IMR-90 (cell line): ENCODE measurements around the gene CAPN2. TPM values are rescaled to one million over a fixed set of nuclear protein-coding genes. Genes with fewer than 3 reads are reported as not detected.

Experiments
- ATAC-seq: fragments of 200-7000 bp; cut with Tn5 transposase; 2 replicates; pipeline ENCODE4 v1.9.1; 2020; ENCODE audit warnings: low read depth, mild to moderate bottlenecking, moderate library complexity
- BruUV-seq: library from RNA; stranded (reverse); fragments of 400-500 nt; replicated peaks from 2 replicates; lab custom pipeline; 2021; lab: Mats Ljungman, UMichigan
- CTCF ChIA-PET: fragments of 300-600 bp; formaldehyde crosslinking; extraction: SDS; loops from one replicate; lab custom pipeline; 2021; ENCODE audit warnings: antibody characterized with exemption; lab: Yijun Ruan, JAX
- POLR2A ChIA-PET: fragments of 300-600 bp; sonication (Branson Sonifier 250); formaldehyde crosslinking; loops from one replicate; lab custom pipeline; 2022; ENCODE audit warnings: antibody characterized with exemption; ENCODE audit not compliant: unreplicated experiment; lab: Charles Lee
- DNase-seq: peaks from one replicate; pipeline ENCODE4 v3.0.0; 2013
- H2AFZ ChIP-seq: replicated peaks from 2 replicates; pipeline ENCODE3; 2013; ENCODE audit warnings: low read length, mild to moderate bottlenecking; ENCODE audit not compliant: poor library complexity
- H2AK5ac ChIP-seq: 2 replicates; pipeline ENCODE4 v1.6.1; 2013; ENCODE audit warnings: low read depth, low read length, inconsistent platforms
- H2AK9ac ChIP-seq: replicated peaks from 2 replicates; pipeline ENCODE3; 2013; ENCODE audit warnings: mild to moderate bottlenecking, low read depth, low read length, moderate library complexity; ENCODE audit not compliant: poor library complexity
- H2BK120ac ChIP-seq: 2 replicates; pipeline ENCODE4 v1.6.1; 2013; ENCODE audit warnings: low read depth, low read length, inconsistent platforms
- H2BK15ac ChIP-seq: 3 replicates; pipeline ENCODE4 v1.6.1; 2013; ENCODE audit warnings: low read depth, low read length, inconsistent platforms
- H2BK20ac ChIP-seq: 2 replicates; pipeline ENCODE4 v1.6.1; 2013; ENCODE audit warnings: low read depth, mild to moderate bottlenecking, inconsistent platforms, low read length, moderate library complexity
- H2BK5ac ChIP-seq: 2 replicates; pipeline ENCODE4 v1.6.1; 2013; ENCODE audit warnings: mild to moderate bottlenecking, low read depth, low read length, inconsistent platforms; ENCODE audit not compliant: poor library complexity, severe bottlenecking
- H3K14ac ChIP-seq: replicated peaks from 2 replicates; pipeline ENCODE4 v1.6.1; 2013; ENCODE audit warnings: low read depth, low read length, inconsistent platforms
- H3K18ac ChIP-seq: 2 replicates; pipeline ENCODE4 v1.6.1; 2013; ENCODE audit warnings: low read depth, low read length, control low read depth
- H3K23ac ChIP-seq: 2 replicates; pipeline ENCODE4 v1.6.1; 2013; ENCODE audit warnings: low read depth, low read length, inconsistent platforms
- H3K27ac ChIP-seq: 2 replicates; pipeline ENCODE4 v1.5.1; 2013; ENCODE audit warnings: mild to moderate bottlenecking, control low read depth, low read length; ENCODE audit not compliant: insufficient read depth
- H3K27me3 ChIP-seq: 2 replicates; pipeline ENCODE4 v1.6.1; 2013; ENCODE audit warnings: low read length; ENCODE audit not compliant: control insufficient read depth, insufficient read depth
- H3K36me3 ChIP-seq: 2 replicates; pipeline ENCODE4 v1.6.1; 2013; ENCODE audit warnings: low read length, mixed read lengths; ENCODE audit not compliant: control insufficient read depth, insufficient read depth
- H3K4ac ChIP-seq: 2 replicates; pipeline ENCODE4 v1.6.1; 2013; ENCODE audit warnings: low read depth, low read length, inconsistent platforms
- H3K4me1 ChIP-seq: 2 replicates; pipeline ENCODE4 v1.6.1; 2013; ENCODE audit warnings: low read length, mixed read lengths; ENCODE audit not compliant: control insufficient read depth, insufficient read depth
- H3K4me2 ChIP-seq: 2 replicates; pipeline ENCODE4 v1.6.1; 2013; ENCODE audit warnings: low read depth, mild to moderate bottlenecking, control low read depth, low read length, moderate library complexity
- H3K4me3 ChIP-seq: 2 replicates; pipeline ENCODE4 v1.5.1; 2013; ENCODE audit warnings: low read depth, mild to moderate bottlenecking, control low read depth, low read length, moderate library complexity; ENCODE audit not compliant: insufficient read depth
- H3K56ac ChIP-seq: 2 replicates; pipeline ENCODE4 v1.6.1; 2013; ENCODE audit warnings: low read length, inconsistent platforms; ENCODE audit not compliant: insufficient read depth; ENCODE audit errors: extremely low read depth
- H3K79me1 ChIP-seq, 2 experiments: 2 replicates each; pipeline ENCODE4 v1.6.1; 2013; ENCODE audit warnings: low read length in 2 of 2, inconsistent platforms in 1 of 2, low read depth in 1 of 2
- H3K9ac ChIP-seq: 2 replicates; pipeline ENCODE4 v1.6.1; 2013; ENCODE audit warnings: low read depth, low read length, control low read depth
- H3K9me1 ChIP-seq: 2 replicates; pipeline ENCODE4 v1.6.1; 2013; ENCODE audit warnings: low read length, inconsistent platforms; ENCODE audit not compliant: insufficient read depth
- H3K9me3 ChIP-seq: 2 replicates; pipeline ENCODE4 v1.6.1; 2013; ENCODE audit warnings: low read length; ENCODE audit not compliant: control insufficient read depth, insufficient read depth
- H4K20me1 ChIP-seq: 2 replicates; pipeline ENCODE4 v1.6.1; 2013; ENCODE audit warnings: low read length, inconsistent platforms; ENCODE audit not compliant: insufficient read depth
- H4K5ac ChIP-seq: 2 replicates; pipeline ENCODE4 v1.6.1; 2013; ENCODE audit warnings: mild to moderate bottlenecking, low read depth, low read length, control low read depth
- H4K8ac ChIP-seq, 2 experiments: 2 replicates each; pipeline ENCODE4 v1.6.1; 2013; ENCODE audit warnings: low read depth in 2 of 2, low read length in 2 of 2, control low read depth in 1 of 2, inconsistent platforms in 1 of 2
- H4K91ac ChIP-seq: 2 replicates; pipeline ENCODE4 v1.6.1; 2013; ENCODE audit warnings: low read depth, low read length, inconsistent platforms; ENCODE audit not compliant: insufficient read depth
- BHLHE40 ChIP-seq: fragments of 150-350 bp; IDR thresholded peaks from 2 replicates; pipeline ENCODE4 v1.6.1; 2016; ENCODE audit warnings: mild to moderate bottlenecking, low read depth, low read length
- CEBPB ChIP-seq: IDR thresholded peaks from 2 replicates; pipeline ENCODE4 v1.6.1; 2012; ENCODE audit warnings: low read depth, low read length, improper control_type of control experiment
- CHD1 ChIP-seq: IDR thresholded peaks from 2 replicates; pipeline ENCODE4 v1.6.1; 2012; ENCODE audit warnings: low read depth, low read length, improper control_type of control experiment
- FOS ChIP-seq: fragments of 150-350 bp; IDR thresholded peaks from 2 replicates; pipeline ENCODE4 v1.6.1; 2016; ENCODE audit warnings: low read depth, low read length
- MAFK ChIP-seq: IDR thresholded peaks from 2 replicates; pipeline ENCODE4 v1.6.1; 2012; ENCODE audit warnings: low read depth, low read length, improper control_type of control experiment
- MAZ ChIP-seq: IDR thresholded peaks from 2 replicates; pipeline ENCODE4 v1.6.1; 2012; ENCODE audit warnings: low read depth, mild to moderate bottlenecking, low read length, improper control_type of control experiment, moderate library complexity, borderline replicate concordance
- MXI1 ChIP-seq: IDR thresholded peaks from 2 replicates; pipeline ENCODE4 v1.6.1; 2012; ENCODE audit warnings: low read depth, mild to moderate bottlenecking, low read length, moderate library complexity, borderline replicate concordance
- NFE2L2 ChIP-seq: fragments of 150-350 bp; IDR thresholded peaks from 2 replicates; pipeline ENCODE4 v1.6.1; 2016; ENCODE audit warnings: low read depth, mild to moderate bottlenecking, low read length
- POLR2A ChIP-seq: IDR thresholded peaks from 2 replicates; pipeline ENCODE4 v1.6.1; 2012; ENCODE audit warnings: mild to moderate bottlenecking, low read depth, low read length
- RAD21 ChIP-seq: IDR thresholded peaks from 2 replicates; pipeline ENCODE4 v1.6.1; 2012; ENCODE audit warnings: low read length, improper control_type of control experiment
- RCOR1 ChIP-seq: IDR thresholded peaks from 2 replicates; pipeline ENCODE4 v1.6.1; 2012; ENCODE audit warnings: mild to moderate bottlenecking, low read length, improper control_type of control experiment; ENCODE audit not compliant: insufficient replicate concordance
- RFX5 ChIP-seq: IDR thresholded peaks from 2 replicates; pipeline ENCODE4 v1.8.0; 2012; ENCODE audit warnings: low read depth, mild to moderate bottlenecking, low read length, moderate library complexity
- SMC3 ChIP-seq: fragments of 150-350 bp; IDR thresholded peaks from 2 replicates; pipeline ENCODE4 v1.6.1; 2016; ENCODE audit warnings: low read depth, mild to moderate bottlenecking, antibody characterized with exemption, low read length, moderate library complexity
- USF2 ChIP-seq: fragments of 150-350 bp; IDR thresholded peaks from 2 replicates; pipeline ENCODE4 v1.6.1; 2017; ENCODE audit warnings: mild to moderate bottlenecking, antibody characterized with exemption, low read length, low read depth
- WGBS, 2 experiments: methylation state at CpG; one replicate each; pipeline versions ENCODE4 v1.1.5 to v1.1.7; 2013; ENCODE audit warnings: missing lambda C conversion rate in 2 of 2; ENCODE audit not compliant: insufficient read length in 1 of 2; ENCODE audit errors: extremely low coverage in 2 of 2; 5-methylcytosine and 5-hydroxymethylcytosine counted together
- dilution Hi-C: fragments of 300-500 bp; cut with HindIII; formaldehyde crosslinking; loops from one replicate; pipeline ENCODE4 v1.14.3; 2018; ENCODE audit warnings: low sequenced_read_pairs; ENCODE audit not compliant: unreplicated experiment
- in situ Hi-C: fragments of 300-500 bp; cut with MboI; formaldehyde crosslinking; loops from 3 replicates; pipeline ENCODE4 v1.14.3; 2019; ENCODE audit warnings: low sequenced_read_pairs, inconsistent platforms, mixed read lengths
- intact Hi-C: fragments of 100-400 bp; cut with micrococcal nuclease; formaldehyde crosslinking; loops from 2 replicates; pipeline ENCODE4 v1.10.0; 2022
- polyA plus RNA-seq, 3 experiments: library from polyadenylated mRNA; depleted of rRNA; stranded (reverse); fragments of >200 nt; gene quantifications; 2 replicates each; pipeline ENCODE4 v1.2.3, GENCODE V29; 2012; ENCODE audit warnings: low replicate concordance in 1 of 3
- total RNA-seq: library from RNA; depleted of rRNA; stranded (reverse); fragments of >200 nt; gene quantifications from 2 replicates; pipeline ENCODE4 v1.2.3, GENCODE V29; 2012
- TF ChIP-seq, protein P1 (sequence below): fragments of 150-350 bp; IDR thresholded peaks from 2 replicates; pipeline ENCODE4 v1.6.1; 2016; ENCODE audit warnings: low read depth, mild to moderate bottlenecking, low read length, moderate library complexity, borderline replicate concordance
- TF ChIP-seq, protein P2 (sequence below): conservative IDR thresholded peaks from 2 replicates; pipeline ENCODE4 v1.5.1; 2012; ENCODE audit warnings: mild to moderate bottlenecking, low read depth, low read length, improper control_type of control experiment

Gene CAPN2
- total and polyA plus RNA-seq, 2 of the 4 experiments (the other 2 are of a cell fraction) = 339 to 430 TPM

GRCh38 chr1:223758734-223759133 is 46.4 kb downstream of the CAPN2 start:
- Histone ChIP-seq H2BK20ac (no peak overlapping the region), H3K9me3 (no peaks in the 10 kb centered on the region), H3K9me1 (peaks cover 17% of the 10 kb centered on the region), H3K36me3 (peaks cover 81% of the 10 kb centered on the region), H2AK5ac (no peak overlapping the region), H4K8ac (no peak overlapping the region), H4K91ac (no peak overlapping the region), H3K14ac (no peak overlapping the region), H4K5ac (no peak overlapping the region), H3K79me1 (peaks cover 34 to 70% of the 10 kb centered on the region in 2 experiments), H3K23ac (no peak overlapping the region), H3K27me3 (no peaks in the 10 kb centered on the region), H3K9ac (no peak overlapping the region), H3K4me2 (no peak overlapping the region), H2AK9ac (no peak overlapping the region), H3K18ac (no peak overlapping the region), H2AFZ (no peak overlapping the region), H2BK120ac (no peak overlapping the region), H4K20me1 (no peaks in the 10 kb centered on the region), H3K4me1 (peaks cover 7% of the 10 kb centered on the region), H3K4me3 (no peak overlapping the region), H2BK5ac (no peak overlapping the region), H3K27ac (no peak overlapping the region), H2BK15ac (no peak overlapping the region), H3K4ac (no peak overlapping the region), H3K56ac (no peak overlapping the region)
- CTCF ChIA-PET = interaction anchor here (4.3 kb wide), 1 partner anchor 9 kb away, joined by 16 read pairs; no protein-coding TSS in a partner anchor
- dilution Hi-C loops = no loop called here
- intact Hi-C loops = no loop called here
- in situ Hi-C loops = no loop called here
- 100% methylated on average over 2 of the region's 9 CpGs; no CpG with 5 or more reads in 1 of the 2 experiments for WGBS, 2 experiments
- BruUV-seq = no TSS peak
- ATAC-seq (no peak), DNase-seq (no peak)
- no peak for TF ChIP-seq USF2
- TF ChIP-seq MAFK = no peak
- no peak for TF ChIP-seq RFX5
- TF ChIP-seq SMC3 = no peak
- TF ChIP-seq, protein P1, sequence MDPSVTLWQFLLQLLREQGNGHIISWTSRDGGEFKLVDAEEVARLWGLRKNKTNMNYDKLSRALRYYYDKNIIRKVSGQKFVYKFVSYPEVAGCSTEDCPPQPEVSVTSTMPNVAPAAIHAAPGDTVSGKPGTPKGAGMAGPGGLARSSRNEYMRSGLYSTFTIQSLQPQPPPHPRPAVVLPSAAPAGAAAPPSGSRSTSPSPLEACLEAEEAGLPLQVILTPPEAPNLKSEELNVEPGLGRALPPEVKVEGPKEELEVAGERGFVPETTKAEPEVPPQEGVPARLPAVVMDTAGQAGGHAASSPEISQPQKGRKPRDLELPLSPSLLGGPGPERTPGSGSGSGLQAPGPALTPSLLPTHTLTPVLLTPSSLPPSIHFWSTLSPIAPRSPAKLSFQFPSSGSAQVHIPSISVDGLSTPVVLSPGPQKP = no peak
- TF ChIP-seq CEBPB = no peak
- no peak for TF ChIP-seq MAZ
- TF ChIP-seq RCOR1 = no peak
- TF ChIP-seq MXI1 = no peak
- no peak for TF ChIP-seq NFE2L2
- TF ChIP-seq BHLHE40 = no peak
- TF ChIP-seq FOS = no peak
- TF ChIP-seq, protein P2, sequence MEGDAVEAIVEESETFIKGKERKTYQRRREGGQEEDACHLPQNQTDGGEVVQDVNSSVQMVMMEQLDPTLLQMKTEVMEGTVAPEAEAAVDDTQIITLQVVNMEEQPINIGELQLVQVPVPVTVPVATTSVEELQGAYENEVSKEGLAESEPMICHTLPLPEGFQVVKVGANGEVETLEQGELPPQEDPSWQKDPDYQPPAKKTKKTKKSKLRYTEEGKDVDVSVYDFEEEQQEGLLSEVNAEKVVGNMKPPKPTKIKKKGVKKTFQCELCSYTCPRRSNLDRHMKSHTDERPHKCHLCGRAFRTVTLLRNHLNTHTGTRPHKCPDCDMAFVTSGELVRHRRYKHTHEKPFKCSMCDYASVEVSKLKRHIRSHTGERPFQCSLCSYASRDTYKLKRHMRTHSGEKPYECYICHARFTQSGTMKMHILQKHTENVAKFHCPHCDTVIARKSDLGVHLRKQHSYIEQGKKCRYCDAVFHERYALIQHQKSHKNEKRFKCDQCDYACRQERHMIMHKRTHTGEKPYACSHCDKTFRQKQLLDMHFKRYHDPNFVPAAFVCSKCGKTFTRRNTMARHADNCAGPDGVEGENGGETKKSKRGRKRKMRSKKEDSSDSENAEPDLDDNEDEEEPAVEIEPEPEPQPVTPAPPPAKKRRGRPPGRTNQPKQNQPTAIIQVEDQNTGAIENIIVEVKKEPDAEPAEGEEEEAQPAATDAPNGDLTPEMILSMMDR = no peak
- TF ChIP-seq RAD21 = no peak
- TF ChIP-seq POLR2A = no peak
- no peak for TF ChIP-seq CHD1
- POLR2A ChIA-PET = no interaction called here
